OCI-LY1 (cell line): ENCODE data around the gene CCL28.

Experiments
- H2AFZ ChIP-seq: fragments of 200-600 bp; sonication (generic), shearing (Covaris generic); 2 replicates; pipeline ENCODE4 v1.6.0; 2014; ENCODE audit warnings: antibody characterized with exemption, mild to moderate bottlenecking, low read length
- H3F3A ChIP-seq: fragments of 200-600 bp; sonication (generic), shearing (Covaris generic); 2 replicates; pipeline ENCODE4 v1.6.0; 2014; ENCODE audit warnings: mild to moderate bottlenecking, antibody characterized with exemption, low read length, moderate library complexity; ENCODE audit not compliant: insufficient read depth
- H3K27ac ChIP-seq: fragments of 200-600 bp; sonication (generic); 2 replicates; pipeline ENCODE4 v1.5.1; 2014; ENCODE audit warnings: low read length, mixed run types, mild to moderate bottlenecking, low read depth; ENCODE audit not compliant: poor library complexity, severe bottlenecking
- H3K27me3 ChIP-seq: fragments of 200-600 bp; sonication (generic); 2 replicates; pipeline ENCODE4 v1.6.0; 2014; ENCODE audit warnings: antibody characterized with exemption, mild to moderate bottlenecking, low read length, moderate library complexity; ENCODE audit not compliant: insufficient read depth
- H3K36me3 ChIP-seq: fragments of 200-600 bp; sonication (generic); 2 replicates; pipeline ENCODE4 v1.6.1; 2014; ENCODE audit warnings: mild to moderate bottlenecking, antibody characterized with exemption, low read length, moderate library complexity, mixed read lengths; ENCODE audit not compliant: insufficient read depth
- H3K4me1 ChIP-seq: fragments of 200-600 bp; sonication (generic); 2 replicates; pipeline ENCODE4 v1.5.1; 2014; ENCODE audit warnings: mild to moderate bottlenecking, low read length, moderate library complexity; ENCODE audit not compliant: insufficient read depth, severe bottlenecking
- H3K4me2 ChIP-seq: fragments of 200-600 bp; sonication (generic), shearing (Covaris generic); 2 replicates; pipeline ENCODE4 v1.6.1; 2014; ENCODE audit warnings: low read length
- H3K4me3 ChIP-seq: fragments of 200-600 bp; sonication (generic); 2 replicates; pipeline ENCODE4 v1.5.1; 2014; ENCODE audit warnings: low read length, low read depth, mild to moderate bottlenecking, mixed read lengths; ENCODE audit not compliant: poor library complexity, severe bottlenecking
- H3K79me2 ChIP-seq: fragments of 200-600 bp; shearing (Covaris generic); 2 replicates; pipeline ENCODE4 v1.6.1; 2016; ENCODE audit warnings: mixed run types, low read length, mixed read lengths; ENCODE audit not compliant: insufficient read depth
- H3K9ac ChIP-seq: fragments of 200-600 bp; sonication (generic), shearing (Covaris generic); 2 replicates; pipeline ENCODE4 v1.6.1; 2014; ENCODE audit warnings: mild to moderate bottlenecking, low read length, mixed read lengths
- H3K9me2 ChIP-seq: fragments of 200-600 bp; sonication (generic), shearing (Covaris generic); 2 replicates; pipeline ENCODE4 v1.6.1; 2014; ENCODE audit warnings: low read depth, mild to moderate bottlenecking, low read length, mixed read lengths
- H3K9me3 ChIP-seq: fragments of 200-600 bp; shearing (Covaris generic); 2 replicates; pipeline ENCODE4 v1.6.1; 2014; ENCODE audit warnings: low read length, mixed read lengths
- H4K20me1 ChIP-seq: fragments of 200-600 bp; sonication (generic), shearing (Covaris generic); 2 replicates; pipeline ENCODE4 v1.6.0; 2016; ENCODE audit warnings: mild to moderate bottlenecking, low read length; ENCODE audit not compliant: insufficient read depth
- CTCF ChIP-seq: fragments of 200-600 bp; sonication (generic), shearing (Covaris generic); IDR thresholded peaks from 2 replicates; pipeline ENCODE4 v1.5.1; 2017; ENCODE audit warnings: mild to moderate bottlenecking, antibody characterized with exemption, low read length, moderate library complexity, mixed read lengths
- EZH2 ChIP-seq: fragments of 200-600 bp; sonication (generic), shearing (Covaris generic); IDR thresholded peaks from 2 replicates; pipeline ENCODE4 v1.8.0; 2017; ENCODE audit warnings: borderline replicate concordance, mixed run types, mild to moderate bottlenecking, antibody characterized with exemption, low read length, moderate library complexity, mixed read lengths

The CCL28 gene

GRCh38 chr5:43437062-43437660 lies 25.0 kb upstream of the CCL28 start:
- no peak overlapping the region for H3K4me3 ChIP-seq
- no peaks in the 10 kb centered on the region for H3K36me3 ChIP-seq
- no peak for TF ChIP-seq EZH2
- no peak; the same call in 1 of the 2 replicates for TF ChIP-seq CTCF
- no peaks in the 10 kb centered on the region for H3F3A ChIP-seq
- no peaks in the 10 kb centered on the region for H4K20me1 ChIP-seq
- H3K4me2 ChIP-seq = no peak overlapping the region
- no peaks in the 10 kb centered on the region for H3K79me2 ChIP-seq
- no peaks in the 10 kb centered on the region for H3K4me1 ChIP-seq
- H2AFZ ChIP-seq = no peak overlapping the region
- no peaks in the 10 kb centered on the region for H3K9me3 ChIP-seq
- no peak overlapping the region for H3K27ac ChIP-seq
- no peaks in the 10 kb centered on the region for H3K27me3 ChIP-seq
- H3K9me2 ChIP-seq = no peaks in the 10 kb centered on the region
- no peak overlapping the region for H3K9ac ChIP-seq

- Histone ChIP-seq H3K36me3 (no peaks in the 10 kb centered on the region), H3K27me3 (no peaks in the 10 kb centered on the region), H3K9me2 (no peaks in the 10 kb centered on the region), H3K79me2 (no peaks in the 10 kb centered on the region), H3K9me3 (no peaks in the 10 kb centered on the region), H3K4me1 (no peaks in the 10 kb centered on the region), H3K4me2 (no peak overlapping the region), H3K9ac (no peak overlapping the region), H3K4me3 (no peak overlapping the region), H2AFZ (no peak overlapping the region), H3K27ac (no peak overlapping the region), H4K20me1 (no peaks in the 10 kb centered on the region), H3F3A (no peaks in the 10 kb centered on the region)
- TF ChIP-seq EZH2 (no peak), CTCF (no peak)
Measured at GRCh38 chr5:43433382-43433781, 21.2 kb upstream of the CCL28 start.

- Histone ChIP-seq H3K79me2 (no peaks in the 10 kb centered on the region), H3K9me2 (no peaks in the 10 kb centered on the region), H3F3A (no peaks in the 10 kb centered on the region), H4K20me1 (no peaks in the 10 kb centered on the region), H3K4me3 (no peak overlapping the region), H3K27ac (no peak overlapping the region), H3K4me1 (no peaks in the 10 kb centered on the region), H3K27me3 (no peaks in the 10 kb centered on the region), H3K4me2 (no peak overlapping the region), H3K36me3 (no peaks in the 10 kb centered on the region), H3K9ac (no peak overlapping the region), H3K9me3 (no peaks in the 10 kb centered on the region), H2AFZ (no peak overlapping the region)
- TF ChIP-seq EZH2 (no peak), CTCF (no peak)
Measured at GRCh38 chr5:43432486-43433375, 20.5 kb upstream of the CCL28 start.
